ENCODE data around the gene PSMC4.

GRCh38 chr19:39969266-39969665 lies 1.7 kb upstream of the PSMC4 start:
- TF ChIP-seq CTCF (IDR thresholded peaks at IDR 0.05) (no peak), POLR2A (IDR thresholded peaks at IDR 0.05) (no peak)
